GM18907 (cell line): ENCODE results near the gene KAZN.
"Not testable (repeated sequence)": the region's sequence is repeated elsewhere in the genome, so short reads cannot be mapped to it uniquely, and the experiment has no call there.

Experiments
- ATAC-seq: cut with Tn5 transposase; IDR thresholded peaks from one replicate; pipeline ENCODE4 v1.9.1; 2021; ENCODE audit warnings: mild to moderate bottlenecking, moderate library complexity; ENCODE audit not compliant: unreplicated experiment

KAZN gene

DNA sequence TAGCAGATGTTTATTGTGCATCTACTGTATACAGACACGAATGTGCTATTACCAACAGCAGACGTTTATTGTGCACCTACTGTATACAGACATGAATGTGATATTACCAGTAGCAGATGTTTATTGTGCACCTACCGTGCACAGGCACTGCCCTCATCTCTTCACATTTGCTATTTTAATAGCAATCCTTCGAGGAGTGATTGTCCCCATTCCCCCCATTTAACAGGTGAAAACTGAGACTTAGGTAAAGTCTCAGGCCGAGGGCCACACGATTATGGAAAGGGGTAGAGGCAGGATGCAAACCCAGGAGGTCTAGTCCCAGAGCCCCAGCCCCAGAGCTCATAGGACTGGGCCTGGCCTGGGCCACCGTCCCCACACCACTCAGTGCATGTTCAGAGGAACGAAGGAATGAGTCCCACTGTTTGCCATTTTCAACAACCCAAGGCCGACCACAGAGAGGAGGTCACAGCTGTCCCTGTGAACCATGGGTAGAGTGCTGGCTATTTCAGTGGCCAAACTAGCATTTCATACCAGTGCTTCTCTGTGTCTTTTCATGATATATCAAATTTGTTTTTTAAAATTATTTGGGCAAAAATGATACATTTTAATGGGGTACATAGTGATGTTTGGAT is 440.6 kb downstream of the KAZN start:
- no peak for ATAC-seq

GRCh38 chr1:15039901-15040300 is 441.4 kb downstream of the KAZN start:
- ATAC-seq, result no peak

GRCh38 chr1:15040685-15041084 is 442.2 kb downstream of the KAZN start:
- not testable (repeated sequence) for ATAC-seq

DNA sequence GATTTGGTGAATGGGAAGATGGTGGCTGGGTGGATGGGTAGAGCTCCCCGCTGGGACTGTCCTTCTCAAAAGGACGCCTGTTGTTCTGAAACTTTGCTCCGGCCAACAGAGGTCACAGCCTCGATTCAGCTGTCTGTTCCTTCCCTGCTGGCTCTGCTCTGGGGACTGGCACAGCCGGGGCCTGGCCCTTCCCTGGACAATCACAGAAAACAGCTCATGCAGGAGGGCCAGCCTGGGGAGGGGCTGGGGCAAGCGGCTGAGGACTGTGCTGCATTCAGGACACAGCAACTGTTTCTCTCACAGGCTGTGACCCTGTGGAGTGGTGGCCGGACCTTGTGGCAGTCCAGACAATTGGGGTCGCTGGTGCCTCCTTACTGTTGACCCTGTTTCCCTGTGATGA is 444.4 kb downstream of the KAZN start:
- no peak for ATAC-seq

GRCh38 chr1:15043934-15044333 is 445.4 kb downstream of the KAZN start:
- no peak for ATAC-seq

- ATAC-seq, result no peak
These were observed 446.6 kb downstream of the KAZN start for GRCh38 chr1:15045123-15045522.

- no peak for ATAC-seq
These were observed 448.1 kb downstream of the KAZN start for GRCh38 chr1:15046487-15047165.

GRCh38 chr1:15047237-15047636 is 448.8 kb downstream of the KAZN start:
- ATAC-seq, result no peak

DNA sequence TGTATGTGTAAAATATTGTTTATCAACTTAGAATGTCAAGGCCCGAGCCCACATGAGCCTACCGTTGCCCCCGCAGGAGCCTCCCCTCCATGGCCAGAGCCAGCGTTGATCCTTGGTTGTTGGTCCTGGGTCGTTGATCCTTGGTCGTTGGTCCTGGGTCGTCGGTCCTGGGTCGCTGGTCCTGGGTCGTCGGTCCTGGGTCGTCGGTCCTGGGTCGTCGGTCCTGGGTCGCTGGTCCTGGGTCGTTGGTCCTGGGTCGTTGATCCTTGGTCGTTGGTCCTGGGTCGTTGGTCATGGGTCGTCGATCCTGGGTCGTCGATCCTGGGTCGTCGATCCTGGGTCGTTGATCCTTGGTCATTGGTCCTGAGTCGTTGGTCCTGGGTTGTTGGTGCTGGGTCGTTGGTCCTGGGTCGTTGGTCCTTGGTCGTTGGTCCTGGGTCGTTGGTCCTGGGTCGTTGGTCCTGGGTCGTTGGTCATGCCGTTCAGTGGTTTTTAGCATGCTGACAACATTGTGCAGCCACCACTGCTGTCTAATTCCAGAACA is 450.0 kb downstream of the KAZN start:
- no peak for ATAC-seq

DNA sequence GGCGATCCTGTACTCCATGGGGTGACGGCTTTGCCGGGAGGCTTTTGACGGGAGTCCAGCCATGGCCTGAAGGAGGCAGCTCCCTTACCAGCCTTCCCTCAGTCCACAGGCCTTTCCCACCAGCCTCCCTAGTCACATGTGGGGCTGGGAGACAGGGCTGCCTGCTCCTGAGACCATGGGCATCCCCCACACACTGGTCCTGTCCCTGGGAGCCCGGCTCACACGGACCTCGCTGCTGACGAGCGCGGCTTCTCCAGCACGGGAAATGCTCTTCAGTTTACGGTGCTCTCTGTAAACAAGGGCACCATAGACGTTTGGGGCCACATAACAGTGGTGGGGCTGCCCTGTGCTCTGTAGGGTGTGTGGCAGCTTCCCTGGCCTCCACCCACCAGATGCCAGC is 450.6 kb downstream of the KAZN start:
- no peak for ATAC-seq

DNA sequence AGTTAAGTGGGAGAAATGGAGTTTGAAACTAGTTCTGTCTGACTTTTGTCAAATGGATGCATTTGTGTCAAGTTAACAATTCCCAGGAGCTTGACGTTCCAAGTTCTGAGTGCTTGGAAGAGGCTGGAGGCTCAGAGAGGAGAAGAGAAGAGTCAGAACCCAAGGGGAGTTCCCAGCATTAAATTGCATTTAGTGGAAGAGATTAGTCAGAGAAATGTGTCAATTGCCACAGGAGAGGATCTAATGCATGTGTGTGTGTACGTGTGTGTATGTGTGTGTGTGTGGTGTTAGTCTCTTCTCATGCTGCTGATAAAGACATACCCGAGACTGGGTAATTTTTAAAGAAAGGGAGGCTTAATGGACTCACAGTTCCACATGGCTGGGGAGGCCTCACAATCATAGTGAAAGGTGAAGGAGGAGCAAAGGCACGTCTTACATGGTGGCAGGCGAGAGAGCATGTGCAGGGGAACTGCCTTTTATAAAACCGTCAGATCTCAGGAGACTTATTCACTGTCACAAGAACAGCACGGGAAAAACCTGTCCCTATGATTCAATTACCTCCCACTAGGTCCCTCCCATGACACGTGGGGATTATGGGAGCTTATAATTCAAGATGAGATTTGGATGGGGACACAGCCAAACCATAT is 453.5 kb downstream of the KAZN start:
- ATAC-seq, result no peak

GRCh38 chr1:15053153-15053552 is 454.7 kb downstream of the KAZN start:
- no peak for ATAC-seq

DNA sequence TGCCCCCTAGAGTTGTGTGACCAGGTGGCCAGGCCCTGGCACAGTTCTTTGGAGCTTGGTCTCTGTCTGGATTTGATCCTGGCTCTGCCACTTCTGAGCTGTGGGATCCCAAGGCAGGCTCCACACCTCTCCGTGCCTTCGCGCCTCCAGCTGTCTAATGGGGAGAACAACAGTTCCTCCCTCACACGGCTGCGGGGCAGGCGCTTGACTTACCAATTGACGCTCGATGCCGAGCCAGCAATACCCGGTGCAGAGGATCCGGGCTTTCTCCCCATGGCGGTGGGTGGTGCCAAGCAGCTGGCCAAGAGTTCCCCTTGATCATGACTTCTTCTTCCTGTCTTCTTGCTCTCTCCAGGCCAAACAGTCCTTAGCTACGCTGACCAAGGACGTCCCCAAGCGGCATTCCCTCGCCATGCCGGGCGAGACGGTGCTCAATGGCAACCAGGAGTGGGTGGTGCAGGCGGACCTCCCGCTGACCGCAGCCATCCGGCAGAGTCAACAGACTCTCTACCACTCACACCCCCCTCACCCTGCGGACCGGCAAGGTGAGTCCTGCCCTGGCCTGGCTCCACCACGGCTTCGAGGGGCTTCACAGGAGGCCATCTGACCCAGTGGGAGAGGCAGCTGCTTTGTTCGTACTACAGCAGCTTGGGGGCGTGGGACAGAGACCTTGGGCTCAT is 457.4 kb downstream of the KAZN start:
- no peak for ATAC-seq

DNA sequence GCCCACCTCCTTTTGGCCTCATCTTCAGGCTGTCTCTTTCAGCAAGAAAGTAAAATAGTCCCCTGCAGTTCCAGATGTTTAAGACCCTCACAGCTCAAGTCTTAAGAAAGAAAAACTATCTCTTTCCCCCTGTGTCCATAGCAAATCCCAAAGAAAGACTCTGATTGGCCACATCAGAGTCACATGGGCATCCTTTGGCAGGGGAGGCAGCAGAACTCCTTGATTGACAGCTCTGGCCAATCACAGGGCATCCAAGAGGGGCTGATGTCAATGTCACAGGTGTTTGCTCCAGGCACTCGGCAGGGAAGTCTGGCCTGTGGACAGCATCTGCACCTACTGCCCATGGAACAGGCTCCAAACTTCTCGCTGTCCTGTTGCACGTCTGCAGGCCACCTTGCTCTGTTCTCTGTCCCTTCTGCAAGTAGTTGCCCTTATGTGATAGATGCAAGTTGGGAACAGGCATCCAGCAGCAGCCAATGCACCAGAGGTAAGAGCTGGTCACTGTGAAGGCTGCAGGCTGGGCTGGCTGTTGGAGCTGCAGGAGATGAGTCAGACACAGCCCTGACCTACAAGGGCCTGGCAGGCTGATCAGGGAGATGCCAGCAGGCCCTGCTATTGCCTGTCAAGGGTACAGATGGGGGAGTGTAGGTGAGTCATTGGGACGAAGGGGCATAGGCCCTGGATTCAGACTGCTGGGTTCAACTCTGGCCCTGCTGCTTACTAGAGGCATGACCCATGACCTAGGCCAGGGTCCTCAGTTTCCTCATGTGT is 458.2 kb downstream of the KAZN start:
- no peak for ATAC-seq

DNA sequence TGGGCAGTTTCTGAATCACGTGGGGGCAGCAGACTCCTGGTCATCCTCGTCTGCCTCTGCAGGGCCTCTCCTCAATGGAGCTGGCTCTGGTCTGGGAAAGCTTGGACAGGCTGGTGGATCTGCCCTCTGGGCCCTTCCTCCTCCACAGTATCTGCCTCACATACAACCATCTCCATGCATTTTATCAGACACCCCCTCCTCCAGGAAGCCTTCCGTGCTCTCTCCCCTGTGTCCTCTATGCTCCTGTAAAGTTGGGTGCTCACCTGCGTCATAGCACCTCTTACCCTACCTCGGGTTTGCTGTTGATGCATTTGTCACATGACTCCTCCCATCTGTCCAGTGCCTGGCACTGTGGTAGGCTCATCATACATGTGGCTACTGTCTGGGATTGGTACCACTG is 459.3 kb downstream of the KAZN start:
- no peak for ATAC-seq

DNA sequence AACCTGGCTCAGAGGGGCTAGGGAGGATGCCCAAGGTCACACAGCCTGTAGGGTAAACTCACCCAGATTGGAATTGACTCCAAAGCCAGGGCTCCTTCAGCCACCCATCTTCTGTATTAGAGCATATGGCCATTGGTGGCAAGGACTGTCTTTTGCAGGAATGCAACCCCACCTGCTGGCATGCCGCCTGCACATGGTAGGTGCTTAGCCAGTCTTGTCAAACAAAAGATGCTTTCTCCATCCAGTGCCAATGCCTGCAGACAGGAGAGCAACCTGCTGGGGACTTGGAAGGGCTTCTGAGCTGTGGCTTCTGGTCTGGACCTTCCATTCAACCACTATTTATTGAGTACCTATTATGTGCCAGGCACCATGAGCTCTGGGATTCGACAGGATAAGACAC is 459.8 kb downstream of the KAZN start:
- ATAC-seq, result no peak

GRCh38 chr1:15060104-15060503 is 461.6 kb downstream of the KAZN start:
- no peak for ATAC-seq

- no peak for ATAC-seq
These were observed 464.1 kb downstream of the KAZN start for GRCh38 chr1:15062479-15063099.

GRCh38 chr1:15063346-15063745 is 464.9 kb downstream of the KAZN start:
- ATAC-seq, result no peak

DNA sequence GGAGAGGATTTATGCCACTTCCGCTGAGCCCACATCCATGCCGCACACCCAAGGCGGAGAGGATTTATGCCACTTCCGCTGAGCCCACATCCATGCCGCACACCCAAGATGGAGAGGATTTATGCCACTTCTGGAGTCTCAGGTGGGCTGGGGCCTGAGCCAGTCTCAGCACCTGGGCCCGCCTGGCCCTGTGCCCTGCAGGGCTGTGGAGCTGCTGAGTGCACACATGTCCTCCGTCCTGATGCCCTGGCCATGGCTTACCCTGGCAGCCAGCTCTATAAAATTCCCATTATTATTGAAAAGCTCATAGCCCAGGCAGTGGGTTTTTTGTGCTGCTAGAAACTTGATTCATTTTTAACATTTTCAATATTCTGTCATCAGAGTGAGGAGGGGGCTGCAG is 465.3 kb downstream of the KAZN start:
- no peak for ATAC-seq
